Measurements from ENCODE around the gene ATXN1.
"Not testable (repeated sequence)": the region's sequence is repeated elsewhere in the genome, so short reads cannot be mapped to it uniquely, and the experiment has no call there.

The ATXN1 gene

GRCh38 chr6:16702627-16703378 is 58.5 kb downstream of the ATXN1 start:
- not testable (repeated sequence) for DNase-seq (ENCODE audit: low read depth in 1 of 2, low spot score in 1 of 2)

- no peak for DNase-seq (ENCODE audit: low read depth in 1 of 2, low spot score in 1 of 2)
Measured at GRCh38 chr6:16700916-16701234, 60.4 kb downstream of the ATXN1 start.

- DNase-seq (ENCODE audit: low read depth in 1 of 2, low spot score in 1 of 2): no peak
Measured at GRCh38 chr6:16700202-16700915, 60.9 kb downstream of the ATXN1 start.

GRCh38 chr6:16698997-16699868 is 62.0 kb downstream of the ATXN1 start:
- no peak for DNase-seq (ENCODE audit: low read depth in 1 of 2, low spot score in 1 of 2)

- DNase-seq (ENCODE audit: low read depth in 1 of 2, low spot score in 1 of 2): no peak
Measured at GRCh38 chr6:16698162-16698533, 63.1 kb downstream of the ATXN1 start.

- DNase-seq (ENCODE audit: low read depth in 1 of 2, low spot score in 1 of 2): no peak
Measured at GRCh38 chr6:16697437-16698161, 63.7 kb downstream of the ATXN1 start.

- DNase-seq (ENCODE audit: low read depth in 1 of 2, low spot score in 1 of 2): no peak
Measured at GRCh38 chr6:16696496-16696895, 64.8 kb downstream of the ATXN1 start.

- no peak for DNase-seq (ENCODE audit: low read depth in 1 of 2, low spot score in 1 of 2)
Measured at GRCh38 chr6:16694781-16695578, 66.3 kb downstream of the ATXN1 start.

GRCh38 chr6:16691324-16691723 is 69.9 kb downstream of the ATXN1 start:
- no peak for DNase-seq (ENCODE audit: low read depth in 1 of 2, low spot score in 1 of 2)

GRCh38 chr6:16690608-16691142 is 70.6 kb downstream of the ATXN1 start:
- DNase-seq (ENCODE audit: low read depth in 1 of 2, low spot score in 1 of 2): no peak

- DNase-seq (ENCODE audit: low read depth in 1 of 2, low spot score in 1 of 2): no peak
Measured at GRCh38 chr6:16689788-16690607, 71.3 kb downstream of the ATXN1 start.

GRCh38 chr6:16688984-16689636 is 72.2 kb downstream of the ATXN1 start:
- DNase-seq (ENCODE audit: low read depth in 1 of 2, low spot score in 1 of 2): no peak

- no peak for DNase-seq (ENCODE audit: low read depth in 1 of 2, low spot score in 1 of 2)
Measured at GRCh38 chr6:16688436-16688835, 72.8 kb downstream of the ATXN1 start.

- DNase-seq (ENCODE audit: low read depth in 1 of 2, low spot score in 1 of 2): no peak
Measured at GRCh38 chr6:16687045-16687444, 74.2 kb downstream of the ATXN1 start.

GRCh38 chr6:16684896-16685554 is 76.2 kb downstream of the ATXN1 start:
- peak in 1 of 2 donors; percentile 73 for DNase-seq (ENCODE audit: low read depth in 1 of 2, low spot score in 1 of 2)

GRCh38 chr6:16684195-16684689 is 77.0 kb downstream of the ATXN1 start:
- no peak for DNase-seq (ENCODE audit: low read depth in 1 of 2, low spot score in 1 of 2)

GRCh38 chr6:16683641-16684194 is 77.5 kb downstream of the ATXN1 start:
- no peak for DNase-seq (ENCODE audit: low read depth in 1 of 2, low spot score in 1 of 2)

All from activated T-helper 1 cell treated with anti-CD3 and anti-CD28 coated beads, Interleukin-2, amount 50 U/mL, for 16 hours (primary cell).